Caco-2 (cell line): ENCODE measurements around the gene PEX14. TPM values are rescaled to one million over a fixed set of nuclear protein-coding genes. Genes with fewer than 3 reads are reported as not detected.

Experiments used
- BruUV-seq: library from RNA; stranded (reverse); fragments of 400-500 nt; replicated peaks from 2 replicates; lab custom pipeline; 2021; lab: Mats Ljungman, UMichigan
- CTCF ChIA-PET: fragments of 300-600 bp; sonication (Branson Sonifier 250); formaldehyde crosslinking; loops from one replicate; lab custom pipeline; 2022; ENCODE audit warnings: antibody characterized with exemption; lab: Charles Lee
- POLR2A ChIA-PET: fragments of 300-600 bp; sonication (Branson Sonifier 250); formaldehyde crosslinking; loops from one replicate; lab custom pipeline; 2022; ENCODE audit warnings: antibody characterized with exemption; lab: Charles Lee
- DNase-seq, 2 experiments: peaks; one replicate each; pipeline versions ENCODE4 v3.0.0 to v3.0.0-alpha.2; 2020 to 2022
- H3K27me3 ChIP-seq: replicated peaks from 2 replicates; pipeline ENCODE4 v1.6.0; 2011; ENCODE audit warnings: low read length; ENCODE audit not compliant: control insufficient read depth, insufficient read depth
- H3K36me3 ChIP-seq: 2 replicates; pipeline ENCODE4 v1.5.1; 2011; ENCODE audit warnings: low read length; ENCODE audit not compliant: control insufficient read depth, insufficient read depth
- H3K4me1 ChIP-seq: fragments of 250-450 bp; sonication (Bioruptor Pico); 2 replicates; pipeline ENCODE4 v1.5.1; 2020; ENCODE audit warnings: mild to moderate bottlenecking
- H3K4me3 ChIP-seq: 2 replicates; pipeline ENCODE4 v1.5.1; 2011; ENCODE audit warnings: low read depth, mild to moderate bottlenecking, control low read depth, low read length
- H3K9me3 ChIP-seq: fragments of 250-450 bp; sonication (Bioruptor Pico); 2 replicates; pipeline ENCODE4 v1.5.1; 2020; ENCODE audit warnings: mild to moderate bottlenecking, moderate library complexity
- H3K27ac Mint-ChIP-seq: one replicate; pipeline ENCODE4 v1.8.0; 2022; ENCODE audit warnings: mixed read lengths; ENCODE audit not compliant: unreplicated experiment
- H3K27me3 Mint-ChIP-seq: one replicate; pipeline ENCODE4 v1.8.0; 2022; ENCODE audit warnings: mixed read lengths; ENCODE audit not compliant: insufficient read depth, unreplicated experiment
- H3K36me3 Mint-ChIP-seq: one replicate; pipeline ENCODE4 v1.8.0; 2022; ENCODE audit warnings: mild to moderate bottlenecking, mixed read lengths; ENCODE audit not compliant: insufficient read depth, unreplicated experiment
- H3K4me1 Mint-ChIP-seq: one replicate; pipeline ENCODE4 v1.8.0; 2022; ENCODE audit warnings: low read depth, mixed read lengths; ENCODE audit not compliant: unreplicated experiment
- H3K4me3 Mint-ChIP-seq: one replicate; pipeline ENCODE4 v1.8.0; 2022; ENCODE audit warnings: mild to moderate bottlenecking, moderate library complexity, mixed read lengths; ENCODE audit not compliant: unreplicated experiment
- H3K9me3 Mint-ChIP-seq: one replicate; pipeline ENCODE4 v1.8.0; 2022; ENCODE audit warnings: mixed read lengths; ENCODE audit not compliant: unreplicated experiment
- intact Hi-C: fragments of 100-400 bp; cut with micrococcal nuclease; formaldehyde crosslinking; loops from one replicate; pipeline ENCODE4 v1.10.0; 2022; ENCODE audit not compliant: unreplicated experiment
- total RNA-seq: library from RNA; stranded (reverse); gene quantifications from 2 replicates; pipeline ENCODE4 v1.2.3, GENCODE V29; 2022
- TF ChIP-seq, protein P1 (sequence below), 2 experiments: fragments of 200-600 bp in 1 of 2; IDR thresholded peaks; 1 replicate in 1 of 2; 2 replicates in 1 of 2; pipeline versions ENCODE4 v1.5.1 to v1.8.0; 2011 to 2022; ENCODE audit warnings: antibody characterized with exemption in 1 of 2, control low read depth in 1 of 2, inconsistent platforms in 1 of 2, low read depth in 1 of 2, low read length in 1 of 2, mild to moderate bottlenecking in 1 of 2, moderate library complexity in 1 of 2; ENCODE audit not compliant: insufficient read depth in 1 of 2, severe bottlenecking in 1 of 2, unreplicated experiment in 1 of 2

The PEX14 gene
- total RNA-seq, 1 experiment from 2014 or later, result 22.2 TPM

DNA sequence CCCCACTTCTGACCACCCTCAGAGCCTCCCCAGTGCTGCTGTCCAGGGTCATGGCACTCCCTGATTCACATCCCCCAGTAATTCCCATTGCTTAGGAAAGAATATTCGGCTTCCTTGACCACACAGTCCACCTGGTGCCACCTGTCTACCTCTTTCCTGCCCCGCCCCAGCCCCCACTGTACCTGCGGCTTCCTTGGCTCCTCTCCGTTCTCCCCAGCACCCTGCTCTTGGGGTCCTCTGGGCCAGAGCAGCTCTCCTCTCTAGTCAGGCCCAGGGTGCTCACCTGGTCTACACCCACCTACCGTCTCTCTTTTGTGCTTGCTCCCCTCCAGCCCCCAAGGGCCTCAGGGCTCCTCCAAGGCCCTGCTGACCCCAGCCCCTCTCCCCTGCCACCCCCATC is 142.6 kb downstream of the PEX14 start:
- ChIA-PET CTCF (no interaction called here), POLR2A (no interaction called here)
- Mint-ChIP-seq H3K27ac (no peak overlapping the region), H3K36me3 (no peaks in the 10 kb centered on the region), H3K9me3 (no peaks in the 10 kb centered on the region), H3K4me3 (no peak overlapping the region), H3K27me3 (no peaks in the 10 kb centered on the region), H3K4me1 (no peaks in the 10 kb centered on the region)
- TF ChIP-seq, protein P1, sequence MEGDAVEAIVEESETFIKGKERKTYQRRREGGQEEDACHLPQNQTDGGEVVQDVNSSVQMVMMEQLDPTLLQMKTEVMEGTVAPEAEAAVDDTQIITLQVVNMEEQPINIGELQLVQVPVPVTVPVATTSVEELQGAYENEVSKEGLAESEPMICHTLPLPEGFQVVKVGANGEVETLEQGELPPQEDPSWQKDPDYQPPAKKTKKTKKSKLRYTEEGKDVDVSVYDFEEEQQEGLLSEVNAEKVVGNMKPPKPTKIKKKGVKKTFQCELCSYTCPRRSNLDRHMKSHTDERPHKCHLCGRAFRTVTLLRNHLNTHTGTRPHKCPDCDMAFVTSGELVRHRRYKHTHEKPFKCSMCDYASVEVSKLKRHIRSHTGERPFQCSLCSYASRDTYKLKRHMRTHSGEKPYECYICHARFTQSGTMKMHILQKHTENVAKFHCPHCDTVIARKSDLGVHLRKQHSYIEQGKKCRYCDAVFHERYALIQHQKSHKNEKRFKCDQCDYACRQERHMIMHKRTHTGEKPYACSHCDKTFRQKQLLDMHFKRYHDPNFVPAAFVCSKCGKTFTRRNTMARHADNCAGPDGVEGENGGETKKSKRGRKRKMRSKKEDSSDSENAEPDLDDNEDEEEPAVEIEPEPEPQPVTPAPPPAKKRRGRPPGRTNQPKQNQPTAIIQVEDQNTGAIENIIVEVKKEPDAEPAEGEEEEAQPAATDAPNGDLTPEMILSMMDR (IDR thresholded peaks at IDR 0.05; ENCODE audit: insufficient read depth in 1 of 2, low read depth in 1 of 2, low read length in 1 of 2, severe bottlenecking in 1 of 2, unreplicated experiment in 1 of 2), result no peak
- Histone ChIP-seq H3K4me3 (no peak overlapping the region), H3K27me3 (no peaks in the 10 kb centered on the region), H3K9me3 (no peaks in the 10 kb centered on the region), H3K36me3 (no peaks in the 10 kb centered on the region; the same call in 1 of the 2 replicates), H3K4me1 (no peaks in the 10 kb centered on the region)
- intact Hi-C loops, result no loop called here
- no TSS peak for BruUV-seq
- no peak for DNase-seq

DNA sequence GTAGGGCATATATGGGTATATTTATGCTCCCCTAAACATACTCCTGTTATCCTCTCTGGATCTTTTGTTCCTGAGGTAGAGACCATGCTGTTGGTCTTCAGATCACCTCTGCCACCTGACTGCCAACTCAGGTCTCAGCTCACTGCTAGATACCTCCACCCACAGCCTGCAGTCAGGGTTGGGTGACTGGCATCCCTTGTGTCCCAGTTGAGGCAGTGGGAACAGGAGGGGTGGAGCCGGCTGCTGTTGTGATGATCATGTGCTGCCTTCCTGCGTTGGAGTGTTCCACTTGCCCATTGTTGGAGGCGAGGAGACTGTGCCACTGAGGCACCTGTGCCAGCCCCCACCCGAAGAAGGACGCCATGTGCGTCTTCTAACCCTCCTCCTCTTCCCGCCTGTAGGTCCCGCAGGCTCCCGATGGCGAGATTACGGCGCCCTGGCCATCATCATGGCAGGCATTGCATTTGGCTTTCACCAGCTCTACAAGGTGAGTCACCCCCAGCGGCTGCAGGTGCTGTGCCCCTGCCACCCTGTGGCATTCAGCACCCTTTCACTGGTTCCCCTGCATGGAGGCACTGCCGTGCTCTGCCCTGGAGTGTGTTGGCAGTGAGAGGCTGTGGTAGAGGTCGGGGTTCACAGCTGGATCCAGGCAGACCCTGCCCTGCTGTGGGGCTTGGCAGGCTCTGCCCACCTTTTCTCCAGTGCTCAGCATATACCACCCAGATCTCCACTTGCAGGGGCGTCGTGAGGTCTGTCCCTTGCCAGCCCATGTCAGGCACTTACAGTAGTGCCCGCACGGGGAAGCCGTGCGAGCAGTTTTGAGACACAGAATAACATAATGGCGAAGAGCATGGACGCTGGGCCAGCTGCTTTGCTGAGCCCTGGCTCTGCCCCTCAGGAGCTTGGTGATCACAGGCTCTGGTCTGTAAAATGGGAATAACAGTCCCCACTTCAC is 143.5 kb downstream of the PEX14 start:
- H3K27ac Mint-ChIP-seq, result no peak overlapping the region
- H3K4me1 ChIP-seq, result no peaks in the 10 kb centered on the region

DNA sequence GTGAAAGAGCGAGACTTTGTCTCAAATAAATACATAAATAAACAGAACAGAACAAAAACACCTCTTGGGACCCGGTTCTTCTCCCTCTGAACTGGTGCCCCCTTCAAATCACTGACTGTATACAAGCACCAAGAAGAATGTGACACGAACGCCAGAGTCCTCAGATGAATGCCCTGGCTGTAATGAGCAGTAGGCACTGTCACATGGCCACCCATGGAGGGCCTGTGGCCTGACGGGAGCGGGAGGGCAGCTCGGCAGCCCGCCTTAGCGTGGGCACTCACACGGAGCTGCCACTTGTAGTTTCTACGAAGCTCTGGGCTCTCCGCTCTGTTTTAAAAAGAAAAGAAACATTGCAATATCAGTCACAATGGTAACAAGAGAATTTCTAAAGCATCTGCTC is 146.0 kb downstream of the PEX14 start:
- ChIA-PET CTCF (no interaction called here), POLR2A (no interaction called here)
- Mint-ChIP-seq H3K4me1 (no peaks in the 10 kb centered on the region), H3K4me3 (no peak overlapping the region), H3K9me3 (no peaks in the 10 kb centered on the region), H3K36me3 (no peaks in the 10 kb centered on the region), H3K27ac (no peak overlapping the region), H3K27me3 (no peaks in the 10 kb centered on the region)
- TF ChIP-seq, protein P1 (IDR thresholded peaks at IDR 0.05; ENCODE audit: insufficient read depth in 1 of 2, low read depth in 1 of 2, low read length in 1 of 2, severe bottlenecking in 1 of 2, unreplicated experiment in 1 of 2), result no peak
- H3K4me1 ChIP-seq, result no peaks in the 10 kb centered on the region
- intact Hi-C loops, result no loop called here
- BruUV-seq, result no TSS peak
- DNase-seq, result no peak
- H3K36me3 ChIP-seq, result no peaks in the 10 kb centered on the region
- H3K4me3 ChIP-seq, result no peak overlapping the region
- no peaks in the 10 kb centered on the region for H3K9me3 ChIP-seq
- H3K27me3 ChIP-seq, result no peaks in the 10 kb centered on the region

More for the DNA sequence above, 143.5 kb downstream of the PEX14 start:
- intact Hi-C loops, result no loop called here
- Histone ChIP-seq H3K4me3 (no peak overlapping the region), H3K9me3 (no peaks in the 10 kb centered on the region), H3K36me3 (no peaks in the 10 kb centered on the region), H3K27me3 (no peaks in the 10 kb centered on the region)
- no peaks in the 10 kb centered on the region for H3K27me3 Mint-ChIP-seq
- H3K4me1 Mint-ChIP-seq, result no peaks in the 10 kb centered on the region
- DNase-seq, result no peak
- no peak overlapping the region for H3K4me3 Mint-ChIP-seq
- H3K9me3 Mint-ChIP-seq, result no peaks in the 10 kb centered on the region
- ChIA-PET POLR2A (no interaction called here), CTCF (no interaction called here)
- TF ChIP-seq, protein P1 (IDR thresholded peaks at IDR 0.05; ENCODE audit: insufficient read depth in 1 of 2, low read depth in 1 of 2, low read length in 1 of 2, severe bottlenecking in 1 of 2, unreplicated experiment in 1 of 2), result no peak
- no peaks in the 10 kb centered on the region for H3K36me3 Mint-ChIP-seq
- BruUV-seq, result no TSS peak
